Large intestine (tissue), 3 donors: ENCODE measurements around the gene PMVK. TPM values are rescaled to one million over a fixed set of nuclear protein-coding genes. Genes with fewer than 3 reads are reported as not detected.

Experiments used
- DNase-seq, 2 donors: peaks; one replicate each; pipeline versions ENCODE4 v3.0.0 to v3.0.0-alpha.2; 2013
- H3K27ac ChIP-seq: one replicate; pipeline ENCODE4 v1.5.1; 2013; ENCODE audit warnings: low read length
- H3K27me3 ChIP-seq: 2 replicates; pipeline ENCODE4 v1.6.1; 2013; ENCODE audit warnings: low read length; ENCODE audit not compliant: control insufficient read depth, insufficient read depth
- H3K36me3 ChIP-seq: 2 replicates; pipeline ENCODE4 v1.6.1; 2013; ENCODE audit warnings: low read length; ENCODE audit not compliant: control insufficient read depth, insufficient read depth
- H3K4me1 ChIP-seq: one replicate; pipeline ENCODE4 v1.6.1; 2013; ENCODE audit warnings: low read length; ENCODE audit not compliant: control insufficient read depth, insufficient read depth
- H3K4me3 ChIP-seq: one replicate; pipeline ENCODE4 v1.5.1; 2013; ENCODE audit warnings: low read length
- H3K9me3 ChIP-seq: one replicate; pipeline ENCODE4 v1.6.1; 2013; ENCODE audit warnings: mild to moderate bottlenecking, low read depth, low read length, moderate library complexity; ENCODE audit not compliant: control insufficient read depth
- WGBS: methylation state at CpG from one replicate; pipeline ENCODE4 v1.1.5; 2013; ENCODE audit warnings: low lambda C conversion rate; ENCODE audit not compliant: insufficient coverage; 5-methylcytosine and 5-hydroxymethylcytosine counted together
- polyA plus RNA-seq: library from polyadenylated mRNA; unstranded; fragments of 120-200 nt; gene quantifications from one replicate; pipeline ENCODE4 v1.2.1, GENCODE V29; 2013

The PMVK gene
- polyA plus RNA-seq, 1 donor = 40.4 TPM

DNA sequence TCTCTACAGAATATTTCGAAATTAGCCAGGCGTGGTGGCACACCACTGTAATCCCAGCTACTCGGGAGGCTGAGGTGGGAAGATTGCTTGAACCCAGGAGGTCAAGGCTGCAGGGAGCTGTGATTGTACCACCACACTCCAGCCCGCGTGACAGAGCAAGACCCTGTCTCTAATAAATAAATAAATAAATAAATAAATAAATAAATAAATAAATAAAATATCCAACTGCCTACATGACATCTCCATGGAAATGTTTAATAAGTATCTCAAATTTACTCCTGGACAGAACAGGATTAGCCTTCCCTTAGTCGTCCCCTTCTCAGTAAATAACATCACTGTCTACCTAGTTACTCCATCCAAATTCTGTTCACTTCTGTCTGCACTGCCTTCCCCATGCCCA lies 37.5 kb downstream of the PMVK start:
- H3K4me3 ChIP-seq = no peak overlapping the region
- no peak for DNase-seq
- WGBS = no CpG with 5 or more reads among the region's 6 CpGs
- peaks cover 3% of the 10 kb centered on the region for H3K27me3 ChIP-seq
- H3K36me3 ChIP-seq = no peaks in the 10 kb centered on the region
- H3K27ac ChIP-seq = no peak overlapping the region
- no peaks in the 10 kb centered on the region for H3K9me3 ChIP-seq
- no peaks in the 10 kb centered on the region for H3K4me1 ChIP-seq

DNA sequence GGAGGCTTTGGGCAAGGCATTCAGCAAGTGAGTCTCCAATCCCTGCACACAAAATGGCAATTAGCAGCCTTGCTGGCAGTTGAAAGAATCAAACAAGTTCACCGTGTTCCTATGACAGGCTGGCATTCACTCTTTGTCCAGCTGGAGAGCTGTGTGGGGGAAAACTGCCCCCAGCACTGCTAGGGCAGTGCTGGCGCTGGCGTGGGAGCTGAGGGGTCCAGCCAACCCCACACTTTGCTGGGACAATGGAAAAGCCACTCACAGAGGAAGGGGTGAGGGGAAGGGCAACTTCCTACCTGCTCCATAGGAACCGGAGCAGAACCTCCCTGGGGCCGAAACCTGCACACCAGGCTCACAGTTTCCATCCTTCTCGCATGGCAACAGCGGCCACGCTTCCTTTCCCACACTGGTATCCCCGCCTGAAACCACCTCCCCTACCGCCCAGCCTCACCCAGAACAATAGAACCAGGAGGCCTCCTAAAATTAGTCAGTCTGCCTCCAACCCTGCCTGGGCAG lies 39.7 kb downstream of the PMVK start:
- no peaks in the 10 kb centered on the region for H3K9me3 ChIP-seq
- H3K27me3 ChIP-seq = peaks cover 3% of the 10 kb centered on the region
- no CpG with 5 or more reads among the region's 10 CpGs for WGBS
- H3K27ac ChIP-seq = no peak overlapping the region
- no peaks in the 10 kb centered on the region for H3K4me1 ChIP-seq
- no peak for DNase-seq
- H3K4me3 ChIP-seq = no peak overlapping the region
- H3K36me3 ChIP-seq = no peaks in the 10 kb centered on the region

DNA sequence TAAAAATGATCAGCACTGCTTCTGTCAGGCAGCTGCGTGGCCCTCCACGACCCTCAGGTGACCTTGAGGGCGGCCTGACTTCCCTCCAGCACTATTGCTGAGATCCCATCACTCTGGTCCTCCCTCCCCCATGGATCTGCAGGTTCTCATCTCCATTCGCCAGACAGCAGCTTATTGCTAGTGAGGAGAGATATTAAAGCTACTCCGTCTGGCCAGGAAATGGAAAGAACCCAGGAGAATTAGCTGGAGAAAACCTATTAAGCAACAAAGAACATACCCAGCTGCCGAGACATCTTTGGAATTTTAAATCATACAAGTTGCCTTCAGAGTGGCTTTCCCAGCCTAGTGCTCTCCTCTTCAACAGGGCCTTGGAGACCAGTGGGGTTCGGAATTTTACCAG lies 40.7 kb downstream of the PMVK start:
- Histone ChIP-seq H3K36me3 (no peaks in the 10 kb centered on the region), H3K4me1 (no peaks in the 10 kb centered on the region), H3K27me3 (peaks cover 3% of the 10 kb centered on the region), H3K4me3 (no peak overlapping the region), H3K9me3 (no peaks in the 10 kb centered on the region), H3K27ac (no peak overlapping the region)
- no CpG with 5 or more reads among the region's 7 CpGs for WGBS
- no peak for DNase-seq

GRCh38 chr1:154891452-154891851 lies 45.1 kb downstream of the PMVK start:
- Histone ChIP-seq H3K4me3 (no peak overlapping the region), H3K27me3 (peaks cover 5% of the 10 kb centered on the region), H3K9me3 (no peaks in the 10 kb centered on the region), H3K27ac (no peak overlapping the region), H3K36me3 (no peaks in the 10 kb centered on the region), H3K4me1 (no peaks in the 10 kb centered on the region)
- WGBS = 50% methylated on average over 1 of the region's 1 CpG
- DNase-seq = no peak

- no peaks in the 10 kb centered on the region for H3K4me1 ChIP-seq
- H3K36me3 ChIP-seq = no peaks in the 10 kb centered on the region
- no peaks in the 10 kb centered on the region for H3K9me3 ChIP-seq
- H3K27ac ChIP-seq = no peak overlapping the region
- H3K27me3 ChIP-seq = peaks cover 5% of the 10 kb centered on the region
- H3K4me3 ChIP-seq = no peak overlapping the region
- no peak for DNase-seq
- 68% methylated on average over 4 of the region's 7 CpGs for WGBS
These were observed 47.8 kb downstream of the PMVK start for GRCh38 chr1:154888757-154889156.

DNA sequence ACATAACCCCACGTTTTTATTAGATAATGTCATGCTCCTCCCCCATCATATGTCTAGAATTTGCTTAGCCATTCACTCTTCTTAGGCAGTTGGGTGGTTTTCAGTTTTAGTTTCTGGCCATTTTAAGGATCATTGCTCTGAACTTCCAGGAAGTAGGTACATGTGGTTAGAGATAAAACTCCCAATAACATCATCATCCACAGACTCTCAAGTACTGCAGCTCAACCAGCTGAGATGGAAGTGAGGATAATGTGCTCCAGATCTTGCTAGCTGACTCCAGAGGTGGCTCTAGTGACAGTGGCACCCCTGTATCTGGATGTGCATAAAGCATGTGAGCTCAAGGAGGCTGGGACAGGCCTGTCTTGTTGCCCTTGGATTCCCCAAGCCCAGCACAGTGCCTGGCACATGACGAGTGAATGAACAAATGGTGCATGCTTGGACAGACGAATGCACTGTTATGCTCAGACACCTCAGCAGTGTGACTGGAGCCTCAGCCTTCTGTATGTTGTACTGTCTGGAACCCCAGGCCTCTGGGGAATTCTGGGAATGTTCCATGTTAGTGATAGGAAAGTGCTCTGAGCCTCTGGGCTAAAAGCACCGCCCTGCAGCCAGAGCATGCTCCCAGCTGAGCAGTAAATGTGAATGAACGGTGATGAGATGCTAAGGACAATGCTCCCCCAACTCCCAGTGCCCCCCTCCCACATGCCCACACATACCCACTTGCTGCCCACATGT lies 50.1 kb downstream of the PMVK start:
- H3K9me3 ChIP-seq = no peaks in the 10 kb centered on the region
- H3K27me3 ChIP-seq = peaks cover 5% of the 10 kb centered on the region
- H3K36me3 ChIP-seq = no peaks in the 10 kb centered on the region
- no peak overlapping the region for H3K4me3 ChIP-seq
- DNase-seq = no peak
- H3K4me1 ChIP-seq = no peaks in the 10 kb centered on the region
- no CpG with 5 or more reads among the region's 5 CpGs for WGBS
- H3K27ac ChIP-seq = no peak overlapping the region

DNA sequence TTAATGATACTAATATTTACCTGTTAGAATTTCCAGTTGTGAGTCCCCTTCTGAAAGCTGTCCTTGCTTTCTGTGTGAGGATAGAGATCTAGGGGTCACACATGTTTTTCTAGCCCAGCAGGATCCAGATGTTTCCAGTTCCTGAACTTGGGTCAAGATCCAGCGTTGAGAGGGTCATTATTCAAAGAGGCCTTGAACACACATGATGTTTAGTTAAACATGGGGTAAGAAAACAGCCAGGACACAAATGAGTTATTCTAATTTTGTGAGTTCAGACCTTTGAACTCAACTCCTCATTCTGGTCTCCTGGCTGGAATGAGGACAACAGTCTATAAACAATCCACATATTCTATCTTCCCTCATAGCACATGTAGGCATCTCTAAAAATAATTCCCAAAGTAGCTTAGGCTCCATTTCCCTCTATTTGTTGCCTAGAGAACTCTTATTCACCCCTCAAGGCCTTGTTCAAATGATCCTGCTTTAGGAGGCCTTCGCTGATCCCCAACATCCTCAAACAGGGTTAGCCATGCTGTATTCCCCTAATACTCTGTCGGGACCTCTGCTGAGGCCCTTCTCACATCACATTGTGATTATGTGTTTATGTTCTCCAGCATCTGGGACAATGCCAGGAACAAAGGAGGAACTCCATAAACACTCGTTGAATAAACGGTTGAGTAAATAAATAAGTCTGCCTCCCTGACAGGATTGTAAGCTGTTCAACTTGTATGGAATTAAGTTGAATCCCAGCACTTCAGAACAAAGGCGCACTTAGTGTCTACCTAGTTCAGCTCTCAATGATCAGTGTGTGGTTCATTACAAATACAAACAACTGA lies 51.4 kb downstream of the PMVK start:
- H3K27ac ChIP-seq = no peak overlapping the region
- H3K4me1 ChIP-seq = no peaks in the 10 kb centered on the region
- H3K4me3 ChIP-seq = no peak overlapping the region
- no peak for DNase-seq
- H3K36me3 ChIP-seq = no peaks in the 10 kb centered on the region
- 47% methylated on average over 2 of the region's 6 CpGs for WGBS
- peaks cover 11% of the 10 kb centered on the region for H3K27me3 ChIP-seq
- no peaks in the 10 kb centered on the region for H3K9me3 ChIP-seq

DNA sequence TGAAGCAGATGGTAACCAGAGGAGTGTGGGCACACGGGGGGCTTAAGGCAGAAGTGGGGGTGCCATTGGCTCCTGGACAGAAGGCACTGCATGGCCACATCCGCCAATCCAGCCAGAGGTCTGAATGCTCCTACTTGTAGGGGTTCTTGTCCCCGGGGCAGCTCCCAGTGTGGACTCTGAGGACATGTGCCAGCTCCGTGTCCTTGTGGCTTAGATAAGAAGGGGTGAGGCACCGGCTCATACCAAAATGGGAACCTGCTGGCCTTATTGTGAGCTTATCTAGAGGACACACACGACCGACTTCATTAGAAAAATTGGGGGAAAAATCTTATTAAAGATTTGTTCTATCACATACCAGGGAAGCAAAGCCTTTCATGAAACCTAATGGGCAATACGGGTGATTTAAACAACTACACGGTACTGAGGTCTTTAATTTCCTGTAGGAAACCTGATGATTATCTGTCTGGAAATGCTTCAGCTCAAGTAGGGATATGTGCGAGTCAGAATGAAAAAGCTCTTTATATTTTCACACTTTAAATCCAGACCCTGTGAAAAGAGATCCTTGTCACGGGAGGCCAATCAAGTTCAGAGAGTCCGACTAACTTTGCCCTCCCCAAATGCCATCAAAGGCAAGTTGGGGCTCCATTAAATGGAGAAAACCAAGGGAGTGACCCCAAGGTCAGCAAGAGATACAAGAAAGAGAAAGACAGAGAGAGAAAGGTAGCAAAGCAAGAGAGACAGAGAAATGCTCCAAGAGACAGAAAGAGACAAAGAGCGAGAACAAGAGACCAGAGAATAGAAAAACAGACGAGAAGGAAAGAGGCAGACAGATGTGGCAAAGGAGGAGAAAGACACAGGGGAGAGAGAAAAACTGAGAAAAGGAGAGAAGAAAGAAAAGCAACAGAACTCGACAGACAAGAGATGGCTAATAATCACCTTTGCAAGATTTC lies 52.3 kb downstream of the PMVK start:
- Histone ChIP-seq H3K9me3 (no peaks in the 10 kb centered on the region), H3K4me3 (no peak overlapping the region), H3K27ac (no peak overlapping the region), H3K36me3 (no peaks in the 10 kb centered on the region), H3K27me3 (peaks cover 14% of the 10 kb centered on the region), H3K4me1 (no peaks in the 10 kb centered on the region)
- DNase-seq = no peak
- 86% methylated on average over 3 of the region's 15 CpGs for whole genome bisulfite sequencing

GRCh38 chr1:154881820-154882535 lies 54.5 kb downstream of the PMVK start:
- H3K36me3 ChIP-seq = no peaks in the 10 kb centered on the region
- no CpG with 5 or more reads among the region's 10 CpGs for WGBS
- H3K4me1 ChIP-seq = peaks cover 8% of the 10 kb centered on the region
- peaks cover 9% of the 10 kb centered on the region for H3K27me3 ChIP-seq
- H3K4me3 ChIP-seq = no peak overlapping the region
- DNase-seq = no peak
- H3K27ac ChIP-seq = no peak overlapping the region
- no peaks in the 10 kb centered on the region for H3K9me3 ChIP-seq
